PC-9 (cell line): Measurements from ENCODE around the gene LGI2. TPM values are rescaled to one million over a fixed set of nuclear protein-coding genes. Genes with fewer than 3 reads are reported as not detected.
A peak's percentile ranks its signal among the peaks of the same experiment; 100 is the strongest.

Source experiments
- Bru-seq: library from RNA; stranded (reverse); fragments of 400-500 nt; gene quantifications from one replicate; lab custom pipeline; 2021; lab: Mats Ljungman, UMichigan
- BruChase-seq, 2 experiments: library from RNA; stranded (reverse); fragments of 400-500 nt; gene quantifications; one replicate each; lab custom pipeline; 2021; lab: Mats Ljungman, UMichigan
- BruUV-seq: library from RNA; stranded (reverse); fragments of 400-500 nt; replicated peaks from 2 replicates; lab custom pipeline; 2021; lab: Mats Ljungman, UMichigan
- CTCF ChIA-PET: fragments of 300-600 bp; sonication (Branson Sonifier 250); formaldehyde crosslinking; loops from one replicate; lab custom pipeline; 2022; ENCODE audit warnings: antibody characterized with exemption; lab: Charles Lee
- POLR2A ChIA-PET: fragments of 300-600 bp; sonication (Branson Sonifier 250); formaldehyde crosslinking; loops from one replicate; lab custom pipeline; 2022; ENCODE audit warnings: antibody characterized with exemption; ENCODE audit not compliant: unreplicated experiment; lab: Charles Lee
- DNase-seq, 2 experiments: peaks; one replicate each; pipeline versions ENCODE4 v3.0.0 to v3.0.0-alpha.2; 2015 to 2022; ENCODE audit warnings: mixed read lengths in 1 of 2
- H2AFZ ChIP-seq: fragments of 200-600 bp; sonication (generic); 2 replicates; pipeline ENCODE4 v1.8.1; 2017; ENCODE audit warnings: antibody characterized with exemption
- H3F3A ChIP-seq: fragments of 200-600 bp; sonication (generic); 2 replicates; pipeline ENCODE4 v1.8.1; 2017; ENCODE audit warnings: antibody characterized with exemption, mild to moderate bottlenecking, low read depth; ENCODE audit not compliant: insufficient read depth
- H3K27ac ChIP-seq: fragments of 200-600 bp; sonication (generic); 2 replicates; pipeline ENCODE4 v1.6.1; 2016; ENCODE audit warnings: mixed run types
- H3K27me3 ChIP-seq: fragments of 200-600 bp; sonication (generic); 2 replicates; pipeline ENCODE4 v1.6.1; 2016; ENCODE audit warnings: low read depth, mixed run types; ENCODE audit not compliant: insufficient read depth
- H3K36me3 ChIP-seq: fragments of 200-600 bp; sonication (generic); 2 replicates; pipeline ENCODE4 v1.6.1; 2016; ENCODE audit warnings: low read depth, mixed run types
- H3K4me1 ChIP-seq: fragments of 200-600 bp; sonication (generic); replicated peaks from 2 replicates; pipeline ENCODE4 v1.6.1; 2016; ENCODE audit warnings: mixed run types; ENCODE audit not compliant: insufficient read depth
- H3K4me2 ChIP-seq: fragments of 200-600 bp; sonication (generic); 2 replicates; pipeline ENCODE4 v1.6.1; 2017; ENCODE audit warnings: mixed run types
- H3K4me3 ChIP-seq: fragments of 200-600 bp; sonication (generic); 2 replicates; pipeline ENCODE4 v1.6.1; 2016; ENCODE audit warnings: mixed run types
- H3K79me2 ChIP-seq: fragments of 200-600 bp; sonication (generic); 2 replicates; pipeline ENCODE4 v1.6.1; 2017; ENCODE audit warnings: low read depth, mixed run types
- H3K9me2 ChIP-seq: fragments of 200-600 bp; sonication (generic); 2 replicates; pipeline ENCODE4 v1.8.1; 2017; ENCODE audit warnings: mild to moderate bottlenecking; ENCODE audit not compliant: insufficient read depth
- H3K9me3 ChIP-seq: fragments of 200-600 bp; sonication (generic); 2 replicates; pipeline ENCODE4 v1.8.1; 2016; ENCODE audit warnings: low read depth; ENCODE audit not compliant: insufficient read depth
- H4K20me1 ChIP-seq: fragments of 200-600 bp; sonication (generic); 2 replicates; pipeline ENCODE4 v1.8.1; 2017; ENCODE audit not compliant: insufficient read depth
- CTCF ChIP-seq: fragments of 200-600 bp; sonication (generic); conservative IDR thresholded peaks from 2 replicates; pipeline ENCODE4 v1.6.1; 2017; ENCODE audit warnings: mixed run types, antibody characterized with exemption, mild to moderate bottlenecking, moderate library complexity
- EZH2 ChIP-seq: fragments of 200-600 bp; sonication (generic); IDR thresholded peaks from 2 replicates; pipeline ENCODE4 v1.8.0; 2017; ENCODE audit warnings: antibody characterized with exemption, low read depth
- intact Hi-C: fragments of 100-400 bp; cut with micrococcal nuclease; formaldehyde crosslinking; loops from one replicate; pipeline ENCODE4 v1.10.0; 2022; ENCODE audit not compliant: unreplicated experiment
- long read RNA-seq: library from polyadenylated mRNA; stranded (forward); transcript quantifications from one replicate; pipeline ENCODE4 v2.0.0, GENCODE V29; 2022
- total RNA-seq: library from RNA; stranded (reverse); gene quantifications from 2 replicates; pipeline ENCODE4 v1.2.3, GENCODE V29; 2021

Gene LGI2, protein sequence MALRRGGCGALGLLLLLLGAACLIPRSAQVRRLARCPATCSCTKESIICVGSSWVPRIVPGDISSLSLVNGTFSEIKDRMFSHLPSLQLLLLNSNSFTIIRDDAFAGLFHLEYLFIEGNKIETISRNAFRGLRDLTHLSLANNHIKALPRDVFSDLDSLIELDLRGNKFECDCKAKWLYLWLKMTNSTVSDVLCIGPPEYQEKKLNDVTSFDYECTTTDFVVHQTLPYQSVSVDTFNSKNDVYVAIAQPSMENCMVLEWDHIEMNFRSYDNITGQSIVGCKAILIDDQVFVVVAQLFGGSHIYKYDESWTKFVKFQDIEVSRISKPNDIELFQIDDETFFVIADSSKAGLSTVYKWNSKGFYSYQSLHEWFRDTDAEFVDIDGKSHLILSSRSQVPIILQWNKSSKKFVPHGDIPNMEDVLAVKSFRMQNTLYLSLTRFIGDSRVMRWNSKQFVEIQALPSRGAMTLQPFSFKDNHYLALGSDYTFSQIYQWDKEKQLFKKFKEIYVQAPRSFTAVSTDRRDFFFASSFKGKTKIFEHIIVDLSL
- total RNA-seq (not detected in 2 replicates), Bru-seq, nascent RNA (not detected), BruChase-seq, experiment 1, labeled RNA remaining after a 2-hour chase (percentile 3 among the genes with signal in this experiment), BruChase-seq, experiment 2, labeled RNA remaining after a 6-hour chase (not detected)
- long read RNA-seq, result 0 reads

DNA sequence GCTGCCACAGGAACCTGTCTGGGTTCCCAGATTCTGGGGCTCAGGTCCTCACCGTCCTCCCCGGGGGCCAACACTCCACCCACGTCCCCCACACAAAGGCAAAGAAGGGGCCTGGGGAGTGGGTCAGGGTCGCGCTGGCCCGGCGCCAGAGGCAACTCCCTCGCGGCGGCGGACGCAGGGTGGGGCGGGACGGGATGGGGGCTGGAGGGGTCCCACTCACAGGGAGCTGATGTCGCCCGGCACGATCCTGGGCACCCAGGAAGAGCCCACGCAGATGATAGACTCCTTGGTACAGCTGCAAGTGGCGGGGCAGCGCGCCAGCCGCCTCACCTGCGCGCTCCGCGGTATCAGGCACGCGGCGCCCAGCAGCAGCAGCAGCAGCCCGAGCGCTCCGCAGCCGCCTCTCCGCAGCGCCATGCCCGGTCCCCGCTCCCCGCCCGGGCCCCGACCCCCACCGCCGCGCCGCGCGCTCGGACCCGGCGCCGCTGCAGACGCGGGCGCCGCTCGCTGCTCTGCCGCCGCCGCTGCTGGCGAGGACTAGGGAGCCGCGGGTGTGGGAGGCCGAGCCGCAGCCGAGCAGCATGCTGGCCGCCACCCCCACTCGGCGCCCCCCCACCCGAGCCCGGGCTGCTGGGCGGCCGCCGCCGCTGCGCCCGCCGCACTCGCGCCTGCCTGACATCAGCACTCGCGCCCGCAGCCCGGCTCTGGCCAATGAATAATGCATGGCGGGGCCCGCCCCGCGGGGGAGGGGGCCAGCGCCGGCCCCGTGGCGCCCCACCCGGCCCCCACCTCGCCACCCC is at the start of gene LGI2:
LGI2 (minus strand) TSS at position 670 of the 800 bp plus-strand sequence; CDS start at position 417, 253 bp downstream.
- DNase-seq, result no peak
- TF ChIP-seq EZH2, result no peak
- TF ChIP-seq CTCF, result no peak
- Histone ChIP-seq H3K79me2 (no peaks in the 10 kb centered on the region), H3K36me3 (no peaks in the 10 kb centered on the region), H3K4me3 (no peak within 1 kb of the TSS), H3K27me3 (peaks cover 20% of the 10 kb centered on the region; the same call in 1 of the 2 replicates), H3K4me2 (no peak within 1 kb of the TSS), H3K4me1 (no peaks in the 10 kb centered on the region), H3K27ac (no peak within 1 kb of the TSS), H3K9me2 (no peaks in the 10 kb centered on the region), H2AFZ (no peak within 1 kb of the TSS), H4K20me1 (no peaks in the 10 kb centered on the region), H3K9me3 (no peaks in the 10 kb centered on the region), H3F3A (no peaks in the 10 kb centered on the region)
- intact Hi-C loops, result no loop called here
- BruUV-seq, result no TSS peak
- ChIA-PET POLR2A (no interaction called here), CTCF (no interaction called here)

- Histone ChIP-seq H2AFZ (no peak overlapping the region), H3F3A (no peaks in the 10 kb centered on the region), H3K36me3 (no peaks in the 10 kb centered on the region), H3K27ac (no peak overlapping the region), H3K4me2 (no peak overlapping the region), H3K4me1 (no peaks in the 10 kb centered on the region), H3K79me2 (no peaks in the 10 kb centered on the region), H3K4me3 (no peak overlapping the region), H3K9me3 (no peaks in the 10 kb centered on the region), H3K27me3 (peaks cover 25% of the 10 kb centered on the region), H3K9me2 (no peaks in the 10 kb centered on the region), H4K20me1 (no peaks in the 10 kb centered on the region)
- intact Hi-C loops, result no loop called here
- ChIA-PET CTCF (no interaction called here), POLR2A (no interaction called here)
- TF ChIP-seq CTCF, result no peak
- no peak for TF ChIP-seq EZH2
- DNase-seq, result no peak
- no TSS peak for BruUV-seq
Observed at GRCh38 chr4:25078523-25078922, 47.8 kb upstream of the LGI2 start.
